HG02678 (cell line): ENCODE measurements around the gene SPATS2.

Experiments used
- ATAC-seq: cut with Tn5 transposase; IDR thresholded peaks from one replicate; pipeline ENCODE4 v1.9.1; 2021; ENCODE audit warnings: mild to moderate bottlenecking, moderate library complexity; ENCODE audit not compliant: unreplicated experiment

SPATS2 gene

GRCh38 chr12:49567611-49568441 lies 200.6 kb downstream of the SPATS2 start, which contains the start of gene MCRS1:
MCRS1 (minus strand) TSS chr12:49568142; CDS start chr12:49566731, 1,411 bp downstream.
- ATAC-seq, result peak; percentile 88

- peak; percentile 30 for ATAC-seq
Observed at GRCh38 chr12:49568442-49569162, 201.3 kb downstream of the SPATS2 start.
